H9 (cell line): ENCODE data around the gene ZBTB16. TPM values are rescaled to one million over a fixed set of nuclear protein-coding genes. Genes with fewer than 3 reads are reported as not detected.

Source experiments
- DNase-seq: peaks from one replicate; pipeline ENCODE4 v3.0.0-alpha.2; 2017
- H2AFZ ChIP-seq: one replicate; pipeline ENCODE4 v1.6.1; 2013; ENCODE audit warnings: mild to moderate bottlenecking, low read length, control low read depth, moderate library complexity
- H2AK5ac ChIP-seq: 2 replicates; pipeline ENCODE4 v1.6.1; 2013; ENCODE audit warnings: low read length, control low read depth, mixed read lengths; ENCODE audit not compliant: insufficient read length
- H2BK120ac ChIP-seq: one replicate; pipeline ENCODE4 v1.6.1; 2013; ENCODE audit warnings: low read depth, mild to moderate bottlenecking, low read length, control low read depth, inconsistent platforms; ENCODE audit not compliant: poor library complexity, severe bottlenecking
- H2BK12ac ChIP-seq: 2 replicates; pipeline ENCODE4 v1.6.1; 2013; ENCODE audit warnings: low read length, control low read depth, mixed read lengths, low read depth; ENCODE audit not compliant: insufficient read length
- H2BK15ac ChIP-seq: 2 replicates; pipeline ENCODE4 v1.6.1; 2013; ENCODE audit warnings: low read depth, low read length, control low read depth
- H2BK20ac ChIP-seq: one replicate; pipeline ENCODE4 v1.6.1; 2013; ENCODE audit warnings: low read depth, mild to moderate bottlenecking, low read length, control low read depth, inconsistent platforms; ENCODE audit not compliant: poor library complexity, severe bottlenecking
- H2BK5ac ChIP-seq: 2 replicates; pipeline ENCODE4 v1.6.1; 2013; ENCODE audit warnings: low read length, control low read depth, mixed read lengths; ENCODE audit not compliant: insufficient read length
- H3K14ac ChIP-seq: 2 replicates; pipeline ENCODE4 v1.6.1; 2013; ENCODE audit warnings: low read length, control low read depth; ENCODE audit not compliant: insufficient read depth
- H3K18ac ChIP-seq: 2 replicates; pipeline ENCODE4 v1.6.1; 2013; ENCODE audit warnings: low read depth, mild to moderate bottlenecking, mixed read lengths, low read length, control low read depth; ENCODE audit not compliant: insufficient read length
- H3K23ac ChIP-seq: 2 replicates; pipeline ENCODE4 v1.6.1; 2013; ENCODE audit warnings: low read length, control low read depth, mixed read lengths, low read depth; ENCODE audit not compliant: insufficient read length
- H3K23me2 ChIP-seq: 2 replicates; pipeline ENCODE4 v1.6.1; 2013; ENCODE audit warnings: low read depth, mild to moderate bottlenecking, mixed read lengths, low read length, control low read depth; ENCODE audit not compliant: insufficient read length, poor library complexity, severe bottlenecking
- H3K27ac ChIP-seq: 2 replicates; pipeline ENCODE4 v1.5.1; 2013; ENCODE audit warnings: low read length, control low read depth, mixed read lengths, low read depth; ENCODE audit not compliant: insufficient read length
- H3K27me3 ChIP-seq: 2 replicates; pipeline ENCODE4 v1.6.1; 2013; ENCODE audit warnings: low read length, control low read depth, inconsistent platforms; ENCODE audit not compliant: insufficient read depth
- H3K4ac ChIP-seq: 2 replicates; pipeline ENCODE4 v1.6.1; 2013; ENCODE audit warnings: low read depth, mild to moderate bottlenecking, control low read depth, inconsistent platforms, low read length, moderate library complexity
- H3K4me1 ChIP-seq: 2 replicates; pipeline ENCODE4 v1.6.1; 2013; ENCODE audit warnings: low read length, control low read depth, inconsistent platforms; ENCODE audit not compliant: insufficient read depth
- H3K4me2 ChIP-seq: 2 replicates; pipeline ENCODE4 v1.6.1; 2013; ENCODE audit warnings: low read length, control low read depth, mixed read lengths; ENCODE audit not compliant: insufficient read length, insufficient read depth
- H3K56ac ChIP-seq: 2 replicates; pipeline ENCODE4 v1.6.1; 2013; ENCODE audit warnings: low read depth, mild to moderate bottlenecking, mixed read lengths, low read length, control low read depth; ENCODE audit not compliant: insufficient read length
- H3K79me1 ChIP-seq: 2 replicates; pipeline ENCODE4 v1.6.1; 2013; ENCODE audit warnings: low read depth, mild to moderate bottlenecking, moderate library complexity, low read length, control low read depth, inconsistent platforms; ENCODE audit not compliant: insufficient read depth, poor library complexity, severe bottlenecking
- H3K79me2 ChIP-seq: 2 replicates; pipeline ENCODE4 v1.6.1; 2013; ENCODE audit warnings: low read length, control low read depth, inconsistent platforms; ENCODE audit not compliant: insufficient read depth
- H3K9ac ChIP-seq: 2 replicates; pipeline ENCODE4 v1.6.1; 2013; ENCODE audit warnings: low read length, control low read depth, mixed read lengths; ENCODE audit not compliant: insufficient read length; ENCODE audit errors: extremely low read depth
- H3K9me3 ChIP-seq: one replicate; pipeline ENCODE4 v1.6.1; 2013; ENCODE audit warnings: low read depth, low read length, inconsistent platforms; ENCODE audit not compliant: control insufficient read depth
- H3T11ph ChIP-seq: one replicate; pipeline ENCODE4 v1.6.1; 2013; ENCODE audit warnings: mild to moderate bottlenecking, low read length, control low read depth, inconsistent platforms
- H4K20me1 ChIP-seq: one replicate; pipeline ENCODE4 v1.6.1; 2013; ENCODE audit not compliant: control insufficient read depth, insufficient read length, insufficient read depth
- H4K5ac ChIP-seq: 2 replicates; pipeline ENCODE4 v1.6.1; 2013; ENCODE audit warnings: low read depth, mild to moderate bottlenecking, mixed read lengths, low read length, control low read depth; ENCODE audit not compliant: insufficient read length
- H4K8ac ChIP-seq: replicated peaks from 2 replicates; pipeline ENCODE4 v1.6.1; 2013; ENCODE audit warnings: low read length, control low read depth, mixed read lengths, low read depth; ENCODE audit not compliant: insufficient read length
- H4K91ac ChIP-seq: 2 replicates; pipeline ENCODE4 v1.6.1; 2013; ENCODE audit warnings: low read depth, mild to moderate bottlenecking, moderate library complexity, mixed read lengths, low read length, control low read depth; ENCODE audit not compliant: insufficient read length
- H3K27ac Mint-ChIP-seq, 3 experiments: 2 replicates in 2 of 3; 3 replicates in 1 of 3; pipeline ENCODE4 v1.8.0; 2020 to 2021; ENCODE audit warnings: mixed read lengths in 3 of 3, mild to moderate bottlenecking in 1 of 3, moderate library complexity in 1 of 3
- H3K27me3 Mint-ChIP-seq: 2 replicates; pipeline ENCODE4 v1.8.0; 2021; ENCODE audit warnings: low read depth, mild to moderate bottlenecking, moderate library complexity, mixed read lengths
- H3K36me3 Mint-ChIP-seq, 3 experiments: 2 replicates in 2 of 3; 3 replicates in 1 of 3; pipeline ENCODE4 v1.8.0; 2020 to 2021; ENCODE audit warnings: low read depth in 3 of 3, mixed read lengths in 3 of 3; ENCODE audit not compliant: insufficient read depth in 1 of 3
- H3K4me1 Mint-ChIP-seq, 2 experiments: 2 replicates each; pipeline ENCODE4 v1.8.0; 2020; ENCODE audit warnings: mixed read lengths in 2 of 2
- H3K4me3 Mint-ChIP-seq, 2 experiments: 2 replicates in 1 of 2; 3 replicates in 1 of 2; pipeline ENCODE4 v1.8.0; 2020 to 2021; ENCODE audit warnings: mild to moderate bottlenecking in 2 of 2, mixed read lengths in 2 of 2, moderate library complexity in 1 of 2
- H3K9me3 Mint-ChIP-seq, 2 experiments: 2 replicates in 1 of 2; 3 replicates in 1 of 2; pipeline ENCODE4 v1.8.0; 2020; ENCODE audit warnings: mild to moderate bottlenecking in 2 of 2, mixed read lengths in 2 of 2, moderate library complexity in 1 of 2
- CTCF ChIP-seq: fragments of 200-600 bp; sonication (generic); conservative IDR thresholded peaks from 3 replicates; pipeline ENCODE4 v1.8.0; 2021; ENCODE audit warnings: antibody characterized with exemption, mild to moderate bottlenecking
- WGBS: extraction: QIAGEN DNeasy Blood & Tissue Kit; methylation state at CpG from one replicate; pipeline ENCODE4 v1.1.7; 2013; ENCODE audit warnings: missing lambda C conversion rate, low lambda C conversion rate, mixed read lengths; ENCODE audit not compliant: insufficient read length; ENCODE audit errors: extremely low coverage; 5-methylcytosine and 5-hydroxymethylcytosine counted together
- total RNA-seq: library from RNA; stranded (reverse); gene quantifications from 2 replicates; pipeline ENCODE4 v1.2.1, GENCODE V29; 2021

ZBTB16 gene
- total RNA-seq, 1 experiment from 2014 or later: not detected

- H2BK15ac ChIP-seq: no peak overlapping the region
These were observed 8.0 kb upstream of the ZBTB16 start for GRCh38 chr11:114051558-114051957.

More at GRCh38 chr11:114051558-114051957, 8.0 kb upstream of the ZBTB16 start:
- Histone ChIP-seq H2BK12ac (no peak overlapping the region), H3K4me2 (no peak overlapping the region), H3K4ac (no peak overlapping the region), H3T11ph (no peak overlapping the region), H3K9ac (no peak overlapping the region), H4K8ac (no peak overlapping the region), H2BK120ac (no peak overlapping the region), H2AK5ac (no peak overlapping the region), H4K91ac (no peak overlapping the region), H3K23ac (no peak overlapping the region), H3K56ac (no peak overlapping the region), H3K14ac (no peak overlapping the region), H3K4me1 (peaks cover 3% of the 10 kb centered on the region; the same call in 1 of the 2 replicates), H2BK5ac (no peak overlapping the region), H2AFZ (no peak overlapping the region), H3K27ac (no peak overlapping the region), H3K9me3 (no peaks in the 10 kb centered on the region), H3K23me2 (no peaks in the 10 kb centered on the region), H3K27me3 (peaks cover 4% of the 10 kb centered on the region; the same call in 1 of the 2 replicates), H3K79me2 (no peaks in the 10 kb centered on the region), H2BK20ac (no peak overlapping the region), H3K79me1 (no peaks in the 10 kb centered on the region), H4K5ac (no peak overlapping the region), H3K18ac (no peak overlapping the region), H4K20me1 (no peaks in the 10 kb centered on the region)
- no CpG with 5 or more reads among the region's 4 CpGs for WGBS
- peaks cover 56% of the 10 kb centered on the region for H3K27me3 Mint-ChIP-seq
- H3K4me1 Mint-ChIP-seq: peaks cover 11 to 16% of the 10 kb centered on the region in 2 experiments
- H3K27ac Mint-ChIP-seq: no peak overlapping the region
- no peak overlapping the region for H3K4me3 Mint-ChIP-seq
- H3K9me3 Mint-ChIP-seq: no peaks in the 10 kb centered on the region
- no peak for TF ChIP-seq CTCF
- no peak for DNase-seq
- no peaks in the 10 kb centered on the region for H3K36me3 Mint-ChIP-seq
